Astrocyte of the spinal cord (primary cell): ENCODE measurements around the gene TMEM269.
A peak's percentile ranks its signal among the peaks of the same experiment; 100 is the strongest.

Experiments
- DNase-seq: peaks from one replicate; pipeline ENCODE4 v3.0.0; 2011; ENCODE audit warnings: low read depth, low spot score
- H3K4me3 ChIP-seq: 2 replicates; pipeline ENCODE4 v1.5.1; 2011; ENCODE audit warnings: low read depth, mild to moderate bottlenecking, low read length, moderate library complexity
- CTCF ChIP-seq: IDR thresholded peaks from 2 replicates; pipeline ENCODE4 v1.5.1; 2012; ENCODE audit warnings: low read depth, mild to moderate bottlenecking, low read length, inconsistent platforms
- in situ Hi-C: cut with HindIII; loops from 2 replicates; pipeline ENCODE4 v1.10.0; 2017; ENCODE audit warnings: low sequenced_read_pairs

TMEM269 gene

GRCh38 chr1:42784946-42785693, at the start of gene TMEM269:
TSS of gene TMEM269 (plus strand) at chr1:42784991. CDS start at chr1:42789894, 4,903 bp downstream.
- DNase-seq: no peak
- peak within 1 kb of the TSS; percentile 31 for H3K4me3 ChIP-seq
- TF ChIP-seq CTCF: no peak
- in situ Hi-C loops: no loop called here

- TF ChIP-seq CTCF: no peak
- in situ Hi-C loops: no loop called here
- DNase-seq: no peak
- H3K4me3 ChIP-seq: no peak overlapping the region
These were observed 49.7 kb upstream of the TMEM269 start for GRCh38 chr1:42735056-42735455.

- no peak overlapping the region for H3K4me3 ChIP-seq
- in situ Hi-C loops: no loop called here
- DNase-seq: no peak
- no peak for TF ChIP-seq CTCF
These were observed 49.2 kb upstream of the TMEM269 start for GRCh38 chr1:42735477-42736105.

GRCh38 chr1:42736152-42736551, 48.6 kb upstream of the TMEM269 start:
- no peak overlapping the region for H3K4me3 ChIP-seq
- DNase-seq: no peak
- in situ Hi-C loops: no loop called here
- peak; percentile 39 for TF ChIP-seq CTCF

- no peak overlapping the region for H3K4me3 ChIP-seq
- in situ Hi-C loops: no loop called here
- TF ChIP-seq CTCF: no peak
- no peak for DNase-seq
These were observed 48.1 kb upstream of the TMEM269 start for GRCh38 chr1:42736571-42737200.

DNA sequence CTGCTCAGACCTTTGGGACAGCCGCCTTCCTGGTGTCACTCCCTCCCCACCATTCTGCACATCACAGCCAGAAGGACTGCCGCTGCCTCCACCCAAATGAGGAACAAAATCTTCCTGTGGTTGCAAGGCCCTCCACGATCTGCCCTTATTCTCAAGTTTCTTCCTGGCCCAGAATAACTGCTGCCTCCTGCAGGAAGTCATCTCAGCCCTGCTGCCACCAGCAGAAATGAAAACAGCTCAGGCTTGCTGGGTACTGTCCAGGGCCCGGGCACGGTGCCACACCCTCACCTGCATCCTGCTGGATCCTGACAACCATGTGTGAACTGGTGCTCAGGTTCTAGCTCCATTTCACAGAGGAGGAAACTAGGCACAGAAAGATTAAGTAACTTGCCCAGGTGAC, 47.5 kb upstream of the TMEM269 start:
- no peak overlapping the region for H3K4me3 ChIP-seq
- no peak for DNase-seq
- peak; percentile 27 for TF ChIP-seq CTCF
- in situ Hi-C loops: no loop called here
